HEK293 (cell line): ENCODE measurements around the gene IFNA21.

Experiments
- CTCF ChIA-PET: fragments of 350-600 bp; formaldehyde crosslinking; extraction: SDS; loops from one replicate; lab custom pipeline; 2021; ENCODE audit warnings: antibody characterized with exemption; lab: Yijun Ruan, JAX
- POLR2A ChIA-PET: fragments of 300-600 bp; formaldehyde crosslinking; extraction: SDS; loops from one replicate; lab custom pipeline; 2020; ENCODE audit warnings: antibody characterized with exemption, inconsistent platforms; lab: Yijun Ruan, JAX
- H3K27ac ChIP-seq: fragments of 200-500 bp; sonication (Bioruptor generic); 2 replicates; pipeline ENCODE4 v1.5.1; 2014; ENCODE audit warnings: low read depth, low read length, control low read depth, inconsistent platforms; ENCODE audit errors: extremely low read depth
- H3K36me3 ChIP-seq, 2 experiments: fragments of 200-500 bp in 1 of 2; sonication (Bioruptor generic) in 1 of 2; 1 replicate in 1 of 2; 2 replicates in 1 of 2; pipeline ENCODE4 v1.5.1; 2014 to 2017; ENCODE audit warnings: inconsistent platforms in 2 of 2, low read length in 2 of 2; ENCODE audit not compliant: control insufficient read depth in 2 of 2, insufficient read depth in 1 of 2
- H3K4me1 ChIP-seq: fragments of 200-500 bp; sonication (Bioruptor generic); 2 replicates; pipeline ENCODE4 v1.5.1; 2014; ENCODE audit warnings: mild to moderate bottlenecking, low read length, inconsistent platforms; ENCODE audit not compliant: control insufficient read depth, insufficient read depth
- H3K4me3 ChIP-seq: 2 replicates; pipeline ENCODE4 v1.5.1; 2011; ENCODE audit warnings: low read depth, mild to moderate bottlenecking, control low read depth, low read length, moderate library complexity
- H3K9me3 ChIP-seq: fragments of 200-500 bp; sonication (Bioruptor generic); 2 replicates; pipeline ENCODE4 v1.5.1; 2014; ENCODE audit warnings: low read depth, low read length, inconsistent platforms; ENCODE audit not compliant: control insufficient read depth, insufficient read depth
- MYNN ChIP-seq: fragments of 450-650 bp; formaldehyde crosslinking; IDR thresholded peaks from 2 replicates; pipeline ENCODE4 v1.5.1; 2016; ENCODE audit warnings: missing biosample characterization, missing genetic modification characterization, borderline replicate concordance
- SP3 ChIP-seq: fragments of 450-650 bp; formaldehyde crosslinking; IDR thresholded peaks from 2 replicates; pipeline ENCODE4 v1.5.1; 2016; ENCODE audit warnings: missing biosample characterization, missing genetic modification characterization
- ZFP37 ChIP-seq: fragments of 450-650 bp; formaldehyde crosslinking; IDR thresholded peaks from 2 replicates; pipeline ENCODE4 v1.5.1; 2016; ENCODE audit warnings: missing biosample characterization, missing genetic modification characterization
- ZNF140 ChIP-seq: fragments of 450-650 bp; formaldehyde crosslinking; IDR thresholded peaks from 2 replicates; pipeline ENCODE4 v1.5.1; 2016; ENCODE audit warnings: missing biosample characterization, missing genetic modification characterization
- ZNF174 ChIP-seq: fragments of 450-650 bp; formaldehyde crosslinking; IDR thresholded peaks from 2 replicates; pipeline ENCODE4 v1.5.0; 2017; ENCODE audit warnings: missing biosample characterization, mild to moderate bottlenecking, missing genetic modification characterization
- ZNF23 ChIP-seq: fragments of 450-650 bp; formaldehyde crosslinking; IDR thresholded peaks from 2 replicates; pipeline ENCODE4 v1.5.1; 2016; ENCODE audit warnings: missing biosample characterization, missing genetic modification characterization, borderline replicate concordance
- ZNF239 ChIP-seq: fragments of 450-650 bp; formaldehyde crosslinking; IDR thresholded peaks from 2 replicates; pipeline ENCODE4 v1.5.1; 2016; ENCODE audit warnings: missing biosample characterization, missing genetic modification characterization
- ZNF280D ChIP-seq: fragments of 450-650 bp; formaldehyde crosslinking; IDR thresholded peaks from 2 replicates; pipeline ENCODE4 v1.5.1; 2016; ENCODE audit warnings: missing biosample characterization, missing genetic modification characterization
- ZNF350 ChIP-seq: fragments of 450-650 bp; formaldehyde crosslinking; IDR thresholded peaks from 2 replicates; pipeline ENCODE4 v1.5.0; 2017; ENCODE audit warnings: missing biosample characterization, mild to moderate bottlenecking, missing genetic modification characterization
- ZNF423 ChIP-seq: fragments of 450-650 bp; formaldehyde crosslinking; IDR thresholded peaks from 2 replicates; pipeline ENCODE4 v1.5.1; 2016; ENCODE audit warnings: missing biosample characterization, missing genetic modification characterization
- ZNF48 ChIP-seq: fragments of 450-650 bp; formaldehyde crosslinking; IDR thresholded peaks from 2 replicates; pipeline ENCODE4 v1.5.1; 2016; ENCODE audit warnings: missing biosample characterization, missing genetic modification characterization
- ZNF558 ChIP-seq: fragments of 450-650 bp; formaldehyde crosslinking; IDR thresholded peaks from 2 replicates; pipeline ENCODE4 v1.5.1; 2016; ENCODE audit warnings: missing biosample characterization, missing genetic modification characterization
- ZNF677 ChIP-seq: fragments of 450-650 bp; IDR thresholded peaks from 2 replicates; pipeline ENCODE4 v1.5.0; 2018; ENCODE audit warnings: missing biosample characterization, mild to moderate bottlenecking, missing genetic modification characterization, moderate library complexity
- ZNF747 ChIP-seq: fragments of 450-650 bp; formaldehyde crosslinking; IDR thresholded peaks from 2 replicates; pipeline ENCODE4 v1.5.1; 2016; ENCODE audit warnings: missing biosample characterization, missing genetic modification characterization
- ZNF837 ChIP-seq: fragments of 450-650 bp; formaldehyde crosslinking; IDR thresholded peaks from 2 replicates; pipeline ENCODE4 v1.5.1; 2016; ENCODE audit warnings: missing biosample characterization, missing genetic modification characterization
- ZSCAN5A ChIP-seq: fragments of 450-650 bp; formaldehyde crosslinking; IDR thresholded peaks from 2 replicates; pipeline ENCODE4 v1.5.1; 2016; ENCODE audit warnings: missing biosample characterization, missing genetic modification characterization
- TF ChIP-seq, protein P1 (sequence below): fragments of 450-650 bp; formaldehyde crosslinking; IDR thresholded peaks from 2 replicates; pipeline ENCODE4 v1.5.1; 2016; ENCODE audit warnings: missing biosample characterization, missing genetic modification characterization
- TF ChIP-seq, protein P2 (sequence below): fragments of 450-650 bp; formaldehyde crosslinking; IDR thresholded peaks from 2 replicates; pipeline ENCODE4 v1.5.1; 2016; ENCODE audit warnings: missing biosample characterization, missing genetic modification characterization
- TF ChIP-seq, protein P3 (sequence below): fragments of 450-650 bp; formaldehyde crosslinking; optimal IDR thresholded peaks from 2 replicates; pipeline ENCODE3; 2016; ENCODE audit warnings: missing biosample characterization, mild to moderate bottlenecking, missing genetic modification characterization
- TF ChIP-seq, protein P4 (sequence below): fragments of 450-650 bp; formaldehyde crosslinking; IDR thresholded peaks from 2 replicates; pipeline ENCODE4 v1.5.1; 2016; ENCODE audit warnings: missing biosample characterization, missing genetic modification characterization
- TF ChIP-seq, protein P5 (sequence below): fragments of 450-650 bp; formaldehyde crosslinking; IDR thresholded peaks from 2 replicates; pipeline ENCODE4 v1.5.1; 2016; ENCODE audit warnings: missing biosample characterization, missing genetic modification characterization

Gene IFNA21

GRCh38 chr9:21172156-21172555 is 5.7 kb upstream of the IFNA21 start:
- ChIA-PET POLR2A (no interaction called here), CTCF (no interaction called here)
- no peak for TF ChIP-seq ZNF677 (tag by site-specific recombination)
- no peak for TF ChIP-seq ZNF174
- TF ChIP-seq, protein P1, sequence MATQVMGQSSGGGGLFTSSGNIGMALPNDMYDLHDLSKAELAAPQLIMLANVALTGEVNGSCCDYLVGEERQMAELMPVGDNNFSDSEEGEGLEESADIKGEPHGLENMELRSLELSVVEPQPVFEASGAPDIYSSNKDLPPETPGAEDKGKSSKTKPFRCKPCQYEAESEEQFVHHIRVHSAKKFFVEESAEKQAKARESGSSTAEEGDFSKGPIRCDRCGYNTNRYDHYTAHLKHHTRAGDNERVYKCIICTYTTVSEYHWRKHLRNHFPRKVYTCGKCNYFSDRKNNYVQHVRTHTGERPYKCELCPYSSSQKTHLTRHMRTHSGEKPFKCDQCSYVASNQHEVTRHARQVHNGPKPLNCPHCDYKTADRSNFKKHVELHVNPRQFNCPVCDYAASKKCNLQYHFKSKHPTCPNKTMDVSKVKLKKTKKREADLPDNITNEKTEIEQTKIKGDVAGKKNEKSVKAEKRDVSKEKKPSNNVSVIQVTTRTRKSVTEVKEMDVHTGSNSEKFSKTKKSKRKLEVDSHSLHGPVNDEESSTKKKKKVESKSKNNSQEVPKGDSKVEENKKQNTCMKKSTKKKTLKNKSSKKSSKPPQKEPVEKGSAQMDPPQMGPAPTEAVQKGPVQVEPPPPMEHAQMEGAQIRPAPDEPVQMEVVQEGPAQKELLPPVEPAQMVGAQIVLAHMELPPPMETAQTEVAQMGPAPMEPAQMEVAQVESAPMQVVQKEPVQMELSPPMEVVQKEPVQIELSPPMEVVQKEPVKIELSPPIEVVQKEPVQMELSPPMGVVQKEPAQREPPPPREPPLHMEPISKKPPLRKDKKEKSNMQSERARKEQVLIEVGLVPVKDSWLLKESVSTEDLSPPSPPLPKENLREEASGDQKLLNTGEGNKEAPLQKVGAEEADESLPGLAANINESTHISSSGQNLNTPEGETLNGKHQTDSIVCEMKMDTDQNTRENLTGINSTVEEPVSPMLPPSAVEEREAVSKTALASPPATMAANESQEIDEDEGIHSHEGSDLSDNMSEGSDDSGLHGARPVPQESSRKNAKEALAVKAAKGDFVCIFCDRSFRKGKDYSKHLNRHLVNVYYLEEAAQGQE (tag by site-specific recombination): no peak
- no peak for TF ChIP-seq ZNF350 (tag by site-specific recombination)
- no peak for TF ChIP-seq ZNF747 (tag by site-specific recombination)
- TF ChIP-seq ZFP37 (tag by site-specific recombination): no peak
- no peak for TF ChIP-seq ZSCAN5A (tag by site-specific recombination)
- TF ChIP-seq ZNF837 (tag by site-specific recombination): no peak
- TF ChIP-seq SP3: no peak
- no peak for TF ChIP-seq ZNF48 (tag by site-specific recombination)
- TF ChIP-seq, protein P2, sequence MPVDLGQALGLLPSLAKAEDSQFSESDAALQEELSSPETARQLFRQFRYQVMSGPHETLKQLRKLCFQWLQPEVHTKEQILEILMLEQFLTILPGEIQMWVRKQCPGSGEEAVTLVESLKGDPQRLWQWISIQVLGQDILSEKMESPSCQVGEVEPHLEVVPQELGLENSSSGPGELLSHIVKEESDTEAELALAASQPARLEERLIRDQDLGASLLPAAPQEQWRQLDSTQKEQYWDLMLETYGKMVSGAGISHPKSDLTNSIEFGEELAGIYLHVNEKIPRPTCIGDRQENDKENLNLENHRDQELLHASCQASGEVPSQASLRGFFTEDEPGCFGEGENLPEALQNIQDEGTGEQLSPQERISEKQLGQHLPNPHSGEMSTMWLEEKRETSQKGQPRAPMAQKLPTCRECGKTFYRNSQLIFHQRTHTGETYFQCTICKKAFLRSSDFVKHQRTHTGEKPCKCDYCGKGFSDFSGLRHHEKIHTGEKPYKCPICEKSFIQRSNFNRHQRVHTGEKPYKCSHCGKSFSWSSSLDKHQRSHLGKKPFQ (tag by site-specific recombination): no peak
- TF ChIP-seq ZNF558 (tag by site-specific recombination): no peak
- TF ChIP-seq ZNF239 (tag by site-specific recombination): no peak
- TF ChIP-seq ZNF23: no peak
- no peak for TF ChIP-seq ZNF140 (tag by site-specific recombination)
- Histone ChIP-seq H3K4me1 (no peaks in the 10 kb centered on the region), H3K9me3 (no peaks in the 10 kb centered on the region), H3K4me3 (no peak overlapping the region), H3K36me3 (no peaks in the 10 kb centered on the region), H3K27ac (no peak overlapping the region)

DNA sequence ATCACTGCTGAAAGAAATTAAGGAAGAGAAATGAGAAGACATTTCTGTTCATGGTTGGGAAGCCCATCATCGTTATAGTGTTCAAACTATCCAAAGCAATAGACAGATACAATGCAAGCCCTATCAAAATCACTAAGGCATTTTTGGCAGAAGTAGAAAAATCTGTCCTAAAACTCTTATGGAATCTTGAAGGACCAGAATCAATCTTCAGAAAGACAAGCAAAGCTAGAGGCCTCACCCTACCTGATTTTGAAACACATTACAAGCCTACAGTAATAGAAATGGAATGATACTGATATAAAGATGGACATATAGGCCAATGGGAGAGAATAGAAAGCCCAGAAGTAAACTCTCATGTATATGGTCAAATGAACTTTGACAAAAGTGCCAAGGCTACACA is 4.9 kb upstream of the IFNA21 start:
- no peak overlapping the region for H3K27ac ChIP-seq
- ChIA-PET POLR2A (no interaction called here), CTCF (interaction anchor here (0.6 kb wide), 1 partner anchor 17 kb away, joined by 3 read pairs; no protein-coding TSS in a partner anchor)
- H3K9me3 ChIP-seq: no peaks in the 10 kb centered on the region
- no peaks in the 10 kb centered on the region for H3K36me3 ChIP-seq
- H3K4me1 ChIP-seq: no peaks in the 10 kb centered on the region
- H3K4me3 ChIP-seq: no peak overlapping the region
- TF ChIP-seq ZNF23 (no peak), ZNF423 (tag by site-specific recombination) (no peak), ZNF677 (tag by site-specific recombination) (no peak), ZNF280D (tag by site-specific recombination) (no peak), SP3 (no peak), MYNN (no peak)
- TF ChIP-seq, protein P3, sequence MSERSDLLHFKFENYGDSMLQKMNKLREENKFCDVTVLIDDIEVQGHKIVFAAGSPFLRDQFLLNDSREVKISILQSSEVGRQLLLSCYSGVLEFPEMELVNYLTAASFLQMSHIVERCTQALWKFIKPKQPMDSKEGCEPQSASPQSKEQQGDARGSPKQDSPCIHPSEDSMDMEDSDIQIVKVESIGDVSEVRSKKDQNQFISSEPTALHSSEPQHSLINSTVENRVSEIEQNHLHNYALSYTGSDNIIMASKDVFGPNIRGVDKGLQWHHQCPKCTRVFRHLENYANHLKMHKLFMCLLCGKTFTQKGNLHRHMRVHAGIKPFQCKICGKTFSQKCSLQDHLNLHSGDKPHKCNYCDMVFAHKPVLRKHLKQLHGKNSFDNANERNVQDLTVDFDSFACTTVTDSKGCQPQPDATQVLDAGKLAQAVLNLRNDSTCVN (tag by site-specific recombination): no peak
- TF ChIP-seq, protein P4, sequence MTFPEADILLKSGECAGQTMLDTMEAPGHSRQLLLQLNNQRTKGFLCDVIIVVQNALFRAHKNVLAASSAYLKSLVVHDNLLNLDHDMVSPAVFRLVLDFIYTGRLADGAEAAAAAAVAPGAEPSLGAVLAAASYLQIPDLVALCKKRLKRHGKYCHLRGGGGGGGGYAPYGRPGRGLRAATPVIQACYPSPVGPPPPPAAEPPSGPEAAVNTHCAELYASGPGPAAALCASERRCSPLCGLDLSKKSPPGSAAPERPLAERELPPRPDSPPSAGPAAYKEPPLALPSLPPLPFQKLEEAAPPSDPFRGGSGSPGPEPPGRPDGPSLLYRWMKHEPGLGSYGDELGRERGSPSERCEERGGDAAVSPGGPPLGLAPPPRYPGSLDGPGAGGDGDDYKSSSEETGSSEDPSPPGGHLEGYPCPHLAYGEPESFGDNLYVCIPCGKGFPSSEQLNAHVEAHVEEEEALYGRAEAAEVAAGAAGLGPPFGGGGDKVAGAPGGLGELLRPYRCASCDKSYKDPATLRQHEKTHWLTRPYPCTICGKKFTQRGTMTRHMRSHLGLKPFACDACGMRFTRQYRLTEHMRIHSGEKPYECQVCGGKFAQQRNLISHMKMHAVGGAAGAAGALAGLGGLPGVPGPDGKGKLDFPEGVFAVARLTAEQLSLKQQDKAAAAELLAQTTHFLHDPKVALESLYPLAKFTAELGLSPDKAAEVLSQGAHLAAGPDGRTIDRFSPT (tag by site-specific recombination): no peak
- TF ChIP-seq, protein P5, sequence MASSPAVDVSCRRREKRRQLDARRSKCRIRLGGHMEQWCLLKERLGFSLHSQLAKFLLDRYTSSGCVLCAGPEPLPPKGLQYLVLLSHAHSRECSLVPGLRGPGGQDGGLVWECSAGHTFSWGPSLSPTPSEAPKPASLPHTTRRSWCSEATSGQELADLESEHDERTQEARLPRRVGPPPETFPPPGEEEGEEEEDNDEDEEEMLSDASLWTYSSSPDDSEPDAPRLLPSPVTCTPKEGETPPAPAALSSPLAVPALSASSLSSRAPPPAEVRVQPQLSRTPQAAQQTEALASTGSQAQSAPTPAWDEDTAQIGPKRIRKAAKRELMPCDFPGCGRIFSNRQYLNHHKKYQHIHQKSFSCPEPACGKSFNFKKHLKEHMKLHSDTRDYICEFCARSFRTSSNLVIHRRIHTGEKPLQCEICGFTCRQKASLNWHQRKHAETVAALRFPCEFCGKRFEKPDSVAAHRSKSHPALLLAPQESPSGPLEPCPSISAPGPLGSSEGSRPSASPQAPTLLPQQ: no peak
